Mucosa of rectum (tissue), 2 donors: Measurements from ENCODE around the gene CAMK2B.

ENCODE experiments used
- H3K27ac ChIP-seq, 2 donors: one replicate each; pipeline ENCODE4 v1.7.0; 2013; ENCODE audit warnings: inconsistent platforms in 2 of 2, low read depth in 2 of 2, low read length in 2 of 2
- H3K27me3 ChIP-seq, 2 donors: one replicate each; pipeline ENCODE4 v1.7.0; 2013; ENCODE audit warnings: low read length in 2 of 2; ENCODE audit not compliant: control insufficient read depth in 2 of 2, insufficient read depth in 2 of 2
- H3K36me3 ChIP-seq, 2 donors: one replicate each; pipeline ENCODE4 v1.7.0; 2013; ENCODE audit warnings: low read length in 2 of 2; ENCODE audit not compliant: control insufficient read depth in 2 of 2, insufficient read depth in 2 of 2
- H3K4me1 ChIP-seq, 2 donors: one replicate each; pipeline ENCODE4 v1.7.0; 2013; ENCODE audit warnings: low read length in 2 of 2, mild to moderate bottlenecking in 1 of 2; ENCODE audit not compliant: control insufficient read depth in 2 of 2, insufficient read depth in 2 of 2
- H3K4me3 ChIP-seq, 2 donors: one replicate each; pipeline ENCODE4 v1.7.0; 2013; ENCODE audit warnings: low read length in 2 of 2
- H3K9ac ChIP-seq, 2 donors: one replicate each; pipeline ENCODE4 v1.7.0; 2013; ENCODE audit warnings: low read length in 2 of 2, low read depth in 1 of 2, mild to moderate bottlenecking in 1 of 2
- H3K9me3 ChIP-seq, 2 donors: one replicate each; pipeline ENCODE4 v1.7.0; 2013; ENCODE audit warnings: low read length in 2 of 2; ENCODE audit not compliant: control insufficient read depth in 2 of 2
- donor health status: healthy.
- donor health status: Normal muscosa, but diverticular disease.

Gene CAMK2B

DNA sequence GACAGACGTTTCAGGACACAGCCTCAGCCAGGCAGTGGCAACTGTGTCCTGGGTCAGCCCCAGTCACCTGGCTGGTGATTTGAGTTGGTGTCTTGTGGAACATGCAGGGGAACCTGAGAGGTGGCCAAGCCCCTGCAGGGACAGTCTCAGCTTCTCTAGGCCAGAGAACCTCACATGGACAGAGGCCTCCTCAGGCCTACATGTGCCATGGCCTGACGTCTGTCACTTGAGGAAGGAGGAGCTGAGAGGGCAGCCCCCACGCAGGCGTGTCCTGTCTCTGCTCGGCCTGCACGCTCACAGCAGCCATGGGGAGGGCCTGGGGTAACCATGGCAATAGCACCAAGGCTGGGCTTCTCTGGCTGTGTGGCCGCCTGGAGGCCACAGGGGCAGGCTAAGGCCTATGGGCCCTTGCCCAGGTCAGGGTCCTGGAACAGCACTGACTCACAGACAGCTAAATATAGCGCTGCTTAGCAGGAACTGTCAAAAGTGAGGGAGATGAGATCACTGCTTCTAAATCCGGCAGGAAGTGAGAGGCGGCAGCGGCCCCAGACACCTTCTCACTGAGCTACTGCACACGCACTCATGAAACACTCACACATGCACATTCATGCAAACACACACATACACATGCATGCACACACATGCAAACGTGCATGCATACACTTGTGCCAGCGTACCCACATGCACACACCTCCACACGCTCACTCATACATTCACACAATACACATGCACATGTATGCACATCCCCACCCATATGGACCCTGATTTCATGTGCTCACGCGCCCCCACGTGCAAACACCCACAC, 67.6 kb downstream of the CAMK2B start:
- H3K9ac ChIP-seq, result peak overlapping the region in 1 of 2 donors; percentile 27
- H3K9me3 ChIP-seq, result no peaks in the 10 kb centered on the region
- peak overlapping the region in 1 of 2 donors; percentile 44 for H3K4me3 ChIP-seq
- H3K27ac ChIP-seq, result peak overlapping the region; percentile 7 to 20
- H3K36me3 ChIP-seq, result no peaks in the 10 kb centered on the region
- H3K27me3 ChIP-seq, result no peaks in the 10 kb centered on the region
- H3K4me1 ChIP-seq, result peaks cover 9 to 13% of the 10 kb centered on the region in 2 donors

DNA sequence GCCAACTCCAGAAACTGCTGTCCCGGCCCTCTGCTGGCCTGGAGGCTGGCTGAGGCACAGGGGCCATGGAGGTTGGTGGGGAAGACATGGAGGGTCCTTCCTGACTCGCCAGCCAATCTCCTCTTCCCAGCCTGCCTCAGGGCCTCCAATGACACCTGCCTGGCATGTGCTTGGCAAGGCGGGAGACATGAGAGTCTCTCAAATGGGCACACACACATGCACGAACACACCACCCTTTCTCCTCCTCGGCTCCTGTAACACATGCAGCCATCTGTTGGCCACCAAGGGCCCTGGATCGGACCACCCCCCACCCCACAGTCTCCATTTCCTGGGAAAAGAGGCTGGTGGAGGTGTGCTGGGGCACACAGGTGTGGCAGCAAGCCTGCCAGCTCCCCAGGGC, 68.2 kb downstream of the CAMK2B start:
- peaks cover 9 to 13% of the 10 kb centered on the region in 2 donors for H3K4me1 ChIP-seq
- H3K4me3 ChIP-seq, result no peak overlapping the region
- no peaks in the 10 kb centered on the region for H3K27me3 ChIP-seq
- H3K9me3 ChIP-seq, result no peaks in the 10 kb centered on the region
- H3K27ac ChIP-seq, result peak overlapping the region; percentile 7 to 20
- no peaks in the 10 kb centered on the region for H3K36me3 ChIP-seq
- no peak overlapping the region for H3K9ac ChIP-seq

DNA sequence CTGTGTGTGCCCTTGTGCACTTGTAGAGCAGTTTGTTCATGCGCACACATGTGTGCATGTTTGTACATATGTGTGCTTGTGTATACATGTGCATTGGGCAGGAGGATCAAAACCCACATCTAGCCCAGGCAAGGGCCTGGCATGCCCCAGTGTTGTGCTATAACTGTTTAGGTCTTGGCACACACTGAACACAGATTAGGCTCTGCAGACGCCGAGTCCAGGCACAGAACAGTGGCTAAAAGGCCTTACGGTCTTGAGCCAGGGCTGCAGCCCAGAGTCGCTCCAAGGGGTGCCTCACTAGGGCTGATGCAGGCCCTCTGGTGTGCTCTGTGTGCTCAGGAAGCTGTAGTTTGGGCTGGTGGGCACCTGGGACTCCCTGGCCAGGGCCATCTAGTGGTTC, 68.9 kb downstream of the CAMK2B start:
- Histone ChIP-seq H3K4me3 (no peak overlapping the region), H3K9me3 (no peaks in the 10 kb centered on the region), H3K27me3 (no peaks in the 10 kb centered on the region), H3K4me1 (peaks cover 9 to 13% of the 10 kb centered on the region in 2 donors), H3K9ac (no peak overlapping the region), H3K36me3 (no peaks in the 10 kb centered on the region), H3K27ac (no peak overlapping the region)

DNA sequence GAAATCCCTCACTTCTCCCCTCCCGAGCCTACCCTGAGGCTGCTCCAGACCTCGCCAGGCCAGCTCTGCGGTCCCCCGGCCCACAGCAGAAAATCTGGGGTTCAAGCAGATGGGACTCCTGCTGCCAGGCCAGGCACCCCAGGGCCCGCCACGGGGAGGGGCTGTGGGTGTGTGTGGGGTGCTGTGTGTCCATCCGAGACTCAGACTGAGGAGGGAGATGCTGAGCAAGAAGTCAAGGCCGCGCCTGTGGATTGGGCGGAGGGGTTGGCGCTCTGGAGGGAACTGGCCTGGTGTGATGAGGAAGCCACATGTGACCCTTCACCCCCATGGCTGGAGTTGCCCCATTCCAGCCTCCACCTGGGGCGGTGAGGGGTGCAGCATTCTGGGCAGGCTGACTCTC, 73.5 kb downstream of the CAMK2B start:
- no peaks in the 10 kb centered on the region for H3K9me3 ChIP-seq
- H3K9ac ChIP-seq, result no peak overlapping the region
- no peaks in the 10 kb centered on the region for H3K4me1 ChIP-seq
- H3K4me3 ChIP-seq, result no peak overlapping the region
- no peak overlapping the region for H3K27ac ChIP-seq
- H3K36me3 ChIP-seq, result no peaks in the 10 kb centered on the region
- no peaks in the 10 kb centered on the region for H3K27me3 ChIP-seq

DNA sequence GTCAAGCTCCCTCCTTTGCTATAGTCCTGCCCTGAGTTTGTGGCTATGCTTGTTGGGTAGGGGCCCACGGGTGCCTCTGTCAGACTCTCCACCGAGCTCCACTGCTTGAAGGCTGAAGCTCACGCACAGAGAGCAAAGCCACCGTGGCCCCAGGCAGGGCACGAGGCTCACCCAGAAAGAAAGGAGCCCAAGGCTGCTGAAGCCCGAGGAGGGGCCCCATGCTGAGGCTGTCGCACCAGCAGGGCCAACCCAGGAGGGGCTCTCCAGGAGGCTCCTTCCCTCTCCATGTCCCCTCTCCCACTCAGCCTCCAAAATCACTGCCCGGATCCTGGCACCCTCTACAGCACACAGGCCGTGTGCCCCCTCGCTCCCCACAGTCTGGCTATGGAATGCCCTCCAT, 74.1 kb downstream of the CAMK2B start:
- no peak overlapping the region for H3K27ac ChIP-seq
- no peak overlapping the region for H3K4me3 ChIP-seq
- no peaks in the 10 kb centered on the region for H3K36me3 ChIP-seq
- H3K9me3 ChIP-seq, result no peaks in the 10 kb centered on the region
- H3K4me1 ChIP-seq, result no peaks in the 10 kb centered on the region
- H3K27me3 ChIP-seq, result no peaks in the 10 kb centered on the region
- H3K9ac ChIP-seq, result no peak overlapping the region

DNA sequence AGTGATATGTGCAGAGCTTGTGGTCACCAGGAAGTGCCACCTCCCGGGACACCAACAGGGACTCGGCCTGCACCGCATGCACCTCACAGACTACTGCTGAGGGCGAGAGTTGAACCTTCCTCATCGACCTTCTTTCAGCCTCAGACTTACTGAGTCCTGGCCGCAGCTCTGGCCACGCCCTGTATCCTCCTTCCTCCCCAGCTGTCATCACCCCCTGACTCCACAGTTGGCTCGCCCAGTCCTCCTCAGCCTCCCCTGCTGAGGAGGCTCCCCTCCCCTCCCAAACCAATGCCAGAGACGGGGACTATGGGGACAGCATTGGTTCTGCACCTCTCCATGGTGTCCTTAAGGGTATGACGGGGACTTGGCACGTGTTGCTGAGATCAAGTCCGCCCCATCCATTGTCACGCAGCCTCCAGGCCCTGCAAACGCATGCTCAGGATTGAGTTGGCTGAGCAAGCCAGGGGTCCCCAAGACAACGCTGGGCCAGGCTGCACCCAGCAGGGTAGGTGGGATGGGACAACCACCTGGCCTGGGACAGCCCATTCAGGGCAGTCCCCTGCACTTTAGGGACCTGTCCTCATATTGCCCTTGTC, 75.7 kb downstream of the CAMK2B start:
- Histone ChIP-seq H3K9me3 (no peaks in the 10 kb centered on the region), H3K27ac (no peak overlapping the region), H3K4me3 (no peak overlapping the region), H3K9ac (no peak overlapping the region), H3K36me3 (no peaks in the 10 kb centered on the region), H3K4me1 (no peaks in the 10 kb centered on the region), H3K27me3 (no peaks in the 10 kb centered on the region)

DNA sequence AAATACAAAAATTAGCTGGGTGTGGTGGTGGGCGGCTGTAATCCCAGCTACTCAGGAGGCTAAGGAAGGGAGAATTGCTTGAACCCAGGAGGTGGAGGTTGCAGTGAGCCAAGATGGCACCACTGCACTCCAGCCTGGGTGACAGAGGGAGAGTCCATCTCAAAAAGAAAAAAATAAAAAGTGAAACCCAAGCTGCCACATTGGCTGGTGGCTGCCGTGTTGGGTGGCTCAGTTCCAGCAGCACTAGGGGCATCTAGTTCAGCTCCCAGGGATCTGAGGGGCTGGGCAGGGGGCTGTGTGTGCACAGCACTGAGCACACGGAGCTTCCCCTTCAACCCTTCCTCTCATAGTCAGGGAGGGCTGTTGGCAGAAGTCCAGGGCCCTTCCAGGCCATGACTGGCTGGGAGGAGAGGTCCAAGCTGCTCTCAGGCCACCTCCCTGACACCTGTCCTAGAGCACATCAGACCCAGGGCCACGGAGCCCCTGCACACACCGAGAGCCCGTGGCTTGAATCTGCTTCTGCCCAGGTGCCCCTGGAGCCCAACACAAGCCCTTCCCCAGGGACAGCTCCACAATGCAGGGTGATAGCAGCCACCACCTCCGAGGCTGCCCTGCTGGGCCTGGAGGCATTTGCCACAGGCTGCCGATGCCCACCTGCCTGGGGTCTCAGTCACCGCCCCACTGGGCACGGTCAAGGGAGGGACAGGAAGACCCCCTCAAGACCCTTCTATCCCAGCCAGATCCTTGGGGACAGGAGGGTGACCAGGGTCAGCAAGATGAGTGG, 77.3 kb downstream of the CAMK2B start:
- Histone ChIP-seq H3K9ac (no peak overlapping the region), H3K4me1 (no peaks in the 10 kb centered on the region), H3K4me3 (no peak overlapping the region), H3K27ac (no peak overlapping the region), H3K27me3 (no peaks in the 10 kb centered on the region), H3K9me3 (no peaks in the 10 kb centered on the region), H3K36me3 (no peaks in the 10 kb centered on the region)

DNA sequence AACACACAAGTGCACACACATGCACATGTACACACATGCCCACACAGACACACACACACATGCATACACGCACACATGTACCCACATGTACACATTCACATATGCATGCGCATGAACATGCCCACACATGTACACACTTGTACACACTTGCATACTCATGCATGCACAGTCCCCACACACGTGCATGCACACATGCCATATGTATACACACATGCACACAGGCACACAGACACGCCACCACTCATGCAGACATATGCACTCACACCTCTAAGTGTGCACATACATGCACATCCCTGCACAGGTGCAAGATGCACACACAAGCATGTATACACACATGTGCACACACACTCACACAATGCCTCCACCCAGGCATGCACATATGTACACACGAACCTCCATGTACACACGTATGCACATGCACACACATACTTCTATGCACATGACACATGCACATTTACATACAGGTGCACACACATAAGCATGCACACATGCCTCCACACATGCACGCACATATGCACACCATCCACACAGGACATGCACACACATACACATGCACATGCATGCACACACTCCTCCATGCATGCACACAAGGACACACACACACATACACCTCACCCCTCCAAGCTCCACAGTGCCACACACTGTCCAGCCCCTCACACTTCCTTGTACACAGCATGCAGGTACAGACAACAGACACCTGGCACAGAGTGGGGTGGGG, 78.8 kb downstream of the CAMK2B start:
- Histone ChIP-seq H3K27ac (no peak overlapping the region), H3K9ac (no peak overlapping the region), H3K9me3 (no peaks in the 10 kb centered on the region), H3K36me3 (no peaks in the 10 kb centered on the region), H3K27me3 (no peaks in the 10 kb centered on the region), H3K4me1 (no peaks in the 10 kb centered on the region), H3K4me3 (no peak overlapping the region)

DNA sequence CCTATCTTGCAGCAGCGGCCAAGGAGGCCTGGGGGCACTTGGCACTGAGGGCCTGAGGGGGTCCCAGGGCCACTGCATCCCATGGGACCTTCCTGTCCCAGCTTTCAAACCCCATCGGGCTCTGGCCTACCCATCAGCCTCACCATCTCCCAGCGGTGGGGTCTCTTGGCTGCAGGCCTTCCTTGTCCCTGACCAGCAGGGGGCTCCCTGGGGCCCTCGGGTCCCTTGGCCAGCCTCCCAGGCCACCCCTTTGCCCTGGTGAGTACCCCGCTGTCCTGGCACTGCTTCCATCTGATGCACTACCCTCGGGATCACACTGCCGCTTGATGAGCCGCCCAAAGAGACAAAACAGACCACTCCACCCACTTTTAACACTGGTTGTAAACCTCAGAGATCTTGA, 81.1 kb downstream of the CAMK2B start:
- Histone ChIP-seq H3K9ac (no peak overlapping the region), H3K27ac (no peak overlapping the region), H3K9me3 (no peaks in the 10 kb centered on the region), H3K4me1 (no peaks in the 10 kb centered on the region), H3K36me3 (no peaks in the 10 kb centered on the region), H3K27me3 (no peaks in the 10 kb centered on the region), H3K4me3 (no peak overlapping the region)

DNA sequence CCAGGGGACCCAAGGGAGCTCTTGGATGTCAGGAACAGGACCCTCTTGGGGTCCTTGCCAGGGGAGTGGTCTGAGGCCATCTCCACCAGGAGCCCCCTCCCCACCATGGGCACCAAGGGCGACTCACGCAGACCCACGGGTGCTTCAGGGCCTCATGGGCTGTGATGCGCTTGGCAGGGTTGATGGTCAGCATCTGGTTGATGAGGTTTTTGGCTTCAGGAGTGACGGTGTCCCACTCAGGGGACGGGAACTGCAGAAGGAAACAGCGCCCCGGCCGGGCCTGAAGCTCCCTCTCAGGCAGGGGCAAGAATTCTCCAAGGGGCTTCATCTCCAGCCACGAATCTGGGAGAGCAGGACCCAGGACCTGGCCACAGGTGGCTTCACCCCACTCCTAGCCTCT, 83.3 kb downstream of the CAMK2B start:
- H3K36me3 ChIP-seq, result no peaks in the 10 kb centered on the region
- H3K4me3 ChIP-seq, result no peak overlapping the region
- no peak overlapping the region for H3K9ac ChIP-seq
- no peak overlapping the region for H3K27ac ChIP-seq
- no peaks in the 10 kb centered on the region for H3K9me3 ChIP-seq
- H3K27me3 ChIP-seq, result no peaks in the 10 kb centered on the region
- H3K4me1 ChIP-seq, result no peaks in the 10 kb centered on the region
